ENCODE measurements around the gene HNRNPUL1.

Gene HNRNPUL1

GRCh38 chr19:41297628-41298347, 33.6 kb downstream of the HNRNPUL1 start:
- no peaks in the 10 kb centered on the region for H3K9me2 ChIP-seq (replicated peaks; ENCODE audit: low read depth, low read length)
- no peak overlapping the region for H2AFZ ChIP-seq (ENCODE audit: low read length)
- H4K20me1 ChIP-seq (ENCODE audit: insufficient read depth, low read length, poor library complexity, severe bottlenecking), result peaks cover 35% of the 10 kb centered on the region
- H3K27me3 ChIP-seq (ENCODE audit: insufficient read depth, low read length, poor library complexity, severe bottlenecking), result no peaks in the 10 kb centered on the region
- peaks cover 100% of the 10 kb centered on the region for H3K36me3 ChIP-seq (ENCODE audit: insufficient read depth, low read length)
- H3K9ac ChIP-seq (ENCODE audit: low read depth, low read length, poor library complexity, severe bottlenecking), result no peak overlapping the region
- no peaks in the 10 kb centered on the region; the same call in 1 of the 2 replicates for H3K79me2 ChIP-seq (ENCODE audit: insufficient read depth, low read length)
- H3K9me3 ChIP-seq (ENCODE audit: insufficient read depth, low read depth, low read length), result no peaks in the 10 kb centered on the region
- no peak overlapping the region for H3K4me2 ChIP-seq (ENCODE audit: low read depth, low read length, poor library complexity, severe bottlenecking)
- H3F3A ChIP-seq (ENCODE audit: low read depth), result no peaks in the 10 kb centered on the region
- H3K4me3 ChIP-seq (ENCODE audit: low read length, poor library complexity, severe bottlenecking), result no peak overlapping the region
- H3K4me1 ChIP-seq (ENCODE audit: insufficient read depth, low read length, poor library complexity, severe bottlenecking), result peaks cover 5% of the 10 kb centered on the region
- no peak for TF ChIP-seq EZH2phosphoT487 (IDR thresholded peaks at IDR 0.05; ENCODE audit: borderline replicate concordance)
- TF ChIP-seq, protein P1, sequence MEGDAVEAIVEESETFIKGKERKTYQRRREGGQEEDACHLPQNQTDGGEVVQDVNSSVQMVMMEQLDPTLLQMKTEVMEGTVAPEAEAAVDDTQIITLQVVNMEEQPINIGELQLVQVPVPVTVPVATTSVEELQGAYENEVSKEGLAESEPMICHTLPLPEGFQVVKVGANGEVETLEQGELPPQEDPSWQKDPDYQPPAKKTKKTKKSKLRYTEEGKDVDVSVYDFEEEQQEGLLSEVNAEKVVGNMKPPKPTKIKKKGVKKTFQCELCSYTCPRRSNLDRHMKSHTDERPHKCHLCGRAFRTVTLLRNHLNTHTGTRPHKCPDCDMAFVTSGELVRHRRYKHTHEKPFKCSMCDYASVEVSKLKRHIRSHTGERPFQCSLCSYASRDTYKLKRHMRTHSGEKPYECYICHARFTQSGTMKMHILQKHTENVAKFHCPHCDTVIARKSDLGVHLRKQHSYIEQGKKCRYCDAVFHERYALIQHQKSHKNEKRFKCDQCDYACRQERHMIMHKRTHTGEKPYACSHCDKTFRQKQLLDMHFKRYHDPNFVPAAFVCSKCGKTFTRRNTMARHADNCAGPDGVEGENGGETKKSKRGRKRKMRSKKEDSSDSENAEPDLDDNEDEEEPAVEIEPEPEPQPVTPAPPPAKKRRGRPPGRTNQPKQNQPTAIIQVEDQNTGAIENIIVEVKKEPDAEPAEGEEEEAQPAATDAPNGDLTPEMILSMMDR (conservative IDR thresholded peaks at IDR 0.05; ENCODE audit: low read length), result no peak

DNA sequence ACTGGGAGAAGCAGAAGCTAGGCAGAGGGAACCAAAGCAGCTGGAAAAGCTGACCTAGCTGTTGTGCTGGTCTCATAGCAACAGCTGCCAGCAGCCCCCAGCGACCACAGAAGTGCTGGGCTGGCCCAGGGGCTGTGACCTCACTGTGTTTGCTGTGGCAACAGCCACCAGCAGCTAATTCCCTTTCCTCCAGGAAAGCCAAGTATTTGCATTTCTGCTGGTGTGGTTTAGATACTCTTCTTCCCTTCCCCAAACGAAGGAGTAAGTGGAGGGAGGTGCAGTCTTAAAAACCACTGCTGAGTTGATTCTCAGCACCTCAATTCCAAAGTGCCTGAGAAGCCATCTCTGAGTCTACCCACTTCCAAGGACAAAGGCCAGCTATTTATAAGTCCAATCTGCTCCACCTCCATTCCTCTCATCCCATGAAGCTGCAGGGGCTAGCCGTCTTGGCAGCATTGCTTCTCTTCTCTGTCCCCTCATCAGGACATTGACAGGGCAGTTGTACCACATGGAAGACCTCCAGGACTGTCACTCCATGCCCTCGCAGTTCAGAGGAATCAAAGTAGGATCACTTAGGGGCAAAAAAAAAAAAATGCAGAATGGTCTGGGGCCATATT, 34.3 kb downstream of the HNRNPUL1 start:
- Histone ChIP-seq H3K4me1 (ENCODE audit: insufficient read depth, low read length, poor library complexity, severe bottlenecking) (peaks cover 5% of the 10 kb centered on the region), H3F3A (ENCODE audit: low read depth) (no peaks in the 10 kb centered on the region), H3K9me2 (replicated peaks; ENCODE audit: low read depth, low read length) (no peaks in the 10 kb centered on the region), H3K4me3 (ENCODE audit: low read length, poor library complexity, severe bottlenecking) (no peak overlapping the region), H2AFZ (ENCODE audit: low read length) (no peak overlapping the region), H3K4me2 (ENCODE audit: low read depth, low read length, poor library complexity, severe bottlenecking) (no peak overlapping the region), H4K20me1 (ENCODE audit: insufficient read depth, low read length, poor library complexity, severe bottlenecking) (peaks cover 39% of the 10 kb centered on the region), H3K79me2 (ENCODE audit: insufficient read depth, low read length) (no peaks in the 10 kb centered on the region; the same call in 1 of the 2 replicates), H3K36me3 (ENCODE audit: insufficient read depth, low read length) (peaks cover 100% of the 10 kb centered on the region), H3K9ac (ENCODE audit: low read depth, low read length, poor library complexity, severe bottlenecking) (no peak overlapping the region), H3K9me3 (ENCODE audit: insufficient read depth, low read depth, low read length) (no peaks in the 10 kb centered on the region), H3K27me3 (ENCODE audit: insufficient read depth, low read length, poor library complexity, severe bottlenecking) (no peaks in the 10 kb centered on the region)
- no peak for TF ChIP-seq EZH2phosphoT487 (IDR thresholded peaks at IDR 0.05; ENCODE audit: borderline replicate concordance)
- TF ChIP-seq, protein P1 (conservative IDR thresholded peaks at IDR 0.05; ENCODE audit: low read length), result no peak

- Histone ChIP-seq H3K4me1 (ENCODE audit: insufficient read depth, low read length, poor library complexity, severe bottlenecking) (peaks cover 5% of the 10 kb centered on the region), H3K9me3 (ENCODE audit: insufficient read depth, low read depth, low read length) (no peaks in the 10 kb centered on the region), H3K4me3 (ENCODE audit: low read length, poor library complexity, severe bottlenecking) (no peak overlapping the region), H3K79me2 (ENCODE audit: insufficient read depth, low read length) (no peaks in the 10 kb centered on the region; the same call in 1 of the 2 replicates), H3K36me3 (ENCODE audit: insufficient read depth, low read length) (peaks cover 100% of the 10 kb centered on the region), H2AFZ (ENCODE audit: low read length) (no peak overlapping the region), H3K4me2 (ENCODE audit: low read depth, low read length, poor library complexity, severe bottlenecking) (no peak overlapping the region), H3K9ac (ENCODE audit: low read depth, low read length, poor library complexity, severe bottlenecking) (no peak overlapping the region), H3K9me2 (replicated peaks; ENCODE audit: low read depth, low read length) (no peaks in the 10 kb centered on the region), H3F3A (ENCODE audit: low read depth) (no peaks in the 10 kb centered on the region), H3K27me3 (ENCODE audit: insufficient read depth, low read length, poor library complexity, severe bottlenecking) (no peaks in the 10 kb centered on the region), H4K20me1 (ENCODE audit: insufficient read depth, low read length, poor library complexity, severe bottlenecking) (peaks cover 39% of the 10 kb centered on the region)
- no peak for TF ChIP-seq EZH2phosphoT487 (IDR thresholded peaks at IDR 0.05; ENCODE audit: borderline replicate concordance)
These were observed 35.0 kb downstream of the HNRNPUL1 start for GRCh38 chr19:41299046-41299754.

Data from Loucy (cell line).